Neural cell (in vitro differentiated cells): ENCODE results near the gene TRAK1. TPM values are rescaled to one million over a fixed set of nuclear protein-coding genes. Genes with fewer than 3 reads are reported as not detected.

ENCODE experiments used
- H2AFZ ChIP-seq: fragments of 200-600, 300-800 bp; sonication (generic), shearing (Covaris generic); 2 replicates; pipeline ENCODE4 v1.6.0; 2014; ENCODE audit warnings: low read depth, mild to moderate bottlenecking, antibody characterized with exemption, low read length, moderate library complexity
- H3F3A ChIP-seq: fragments of 200-600 bp; shearing (Covaris generic); 2 replicates; pipeline ENCODE4 v1.6.1; 2016; ENCODE audit warnings: mild to moderate bottlenecking, moderate library complexity, mixed read lengths, antibody characterized with exemption, low read length; ENCODE audit not compliant: insufficient read depth, poor library complexity, severe bottlenecking
- H3K27ac ChIP-seq: fragments of 200-600, 300-800 bp; sonication (generic), shearing (Covaris generic); 2 replicates; pipeline ENCODE4 v1.5.1; 2014; ENCODE audit warnings: mild to moderate bottlenecking, low read length, moderate library complexity
- H3K27me3 ChIP-seq: fragments of 300-800, 200-600 bp; sonication (generic), shearing (Covaris generic); 2 replicates; pipeline ENCODE4 v1.6.0; 2014; ENCODE audit warnings: mild to moderate bottlenecking, low read depth, low read length, moderate library complexity; ENCODE audit not compliant: insufficient read depth
- H3K36me3 ChIP-seq: fragments of 300-800, 200-600 bp; sonication (generic), shearing (Covaris generic); 2 replicates; pipeline ENCODE4 v1.5.1; 2014; ENCODE audit warnings: mild to moderate bottlenecking, antibody characterized with exemption, low read length, moderate library complexity; ENCODE audit not compliant: insufficient read depth
- H3K4me2 ChIP-seq: fragments of 300-800, 200-600 bp; sonication (generic), shearing (Covaris generic); 2 replicates; pipeline ENCODE4 v1.6.0; 2014; ENCODE audit warnings: mild to moderate bottlenecking, low read length
- H3K4me3 ChIP-seq: fragments of 300-800, 200-600 bp; sonication (generic), shearing (Covaris generic); 2 replicates; pipeline ENCODE4 v1.5.1; 2014; ENCODE audit warnings: mild to moderate bottlenecking, low read length, moderate library complexity
- H3K79me2 ChIP-seq: fragments of 200-600 bp; shearing (Covaris generic); replicated peaks from 2 replicates; pipeline ENCODE4 v1.6.0; 2014; ENCODE audit warnings: mild to moderate bottlenecking, low read length, moderate library complexity; ENCODE audit not compliant: insufficient read depth
- H3K9ac ChIP-seq: fragments of 300-800, 200-600 bp; sonication (generic), shearing (Covaris generic); 2 replicates; pipeline ENCODE4 v1.6.1; 2016; ENCODE audit warnings: mild to moderate bottlenecking, low read length, mixed read lengths
- H3K9me2 ChIP-seq: fragments of 200-600 bp; shearing (Covaris generic); 2 replicates; pipeline ENCODE4 v1.6.1; 2016; ENCODE audit warnings: mild to moderate bottlenecking, low read length, mixed read lengths; ENCODE audit not compliant: insufficient read depth
- H3K9me3 ChIP-seq: fragments of 200-600, 300-800 bp; sonication (generic), shearing (Covaris generic); 2 replicates; pipeline ENCODE4 v1.6.1; 2016; ENCODE audit warnings: mild to moderate bottlenecking, mixed run types, low read length, moderate library complexity, mixed read lengths
- H4K20me1 ChIP-seq: fragments of 200-600 bp; shearing (Covaris generic); 2 replicates; pipeline ENCODE4 v1.6.1; 2016; ENCODE audit warnings: mild to moderate bottlenecking, mixed run types; ENCODE audit not compliant: insufficient read depth
- EP300 ChIP-seq: fragments of 450-650 bp; conservative IDR thresholded peaks from 2 replicates; pipeline ENCODE4 v1.6.1; 2014; ENCODE audit warnings: antibody characterized with exemption, mild to moderate bottlenecking, moderate library complexity; ENCODE audit not compliant: poor library complexity, severe bottlenecking
- EZH2 ChIP-seq: fragments of 200-600, 300-800 bp; shearing (Covaris generic), sonication (generic); IDR thresholded peaks from 2 replicates; pipeline ENCODE4 v1.6.1; 2014; ENCODE audit warnings: antibody characterized with exemption, low read length, borderline replicate concordance, mild to moderate bottlenecking; ENCODE audit not compliant: insufficient read depth, poor library complexity, severe bottlenecking
- MXI1 ChIP-seq: fragments of 450-650 bp; conservative IDR thresholded peaks from 2 replicates; pipeline ENCODE4 v1.6.1; 2014; ENCODE audit warnings: antibody characterized with exemption, mild to moderate bottlenecking; ENCODE audit not compliant: poor library complexity, severe bottlenecking
- POLR2AphosphoS5 ChIP-seq: IDR thresholded peaks from 2 replicates; pipeline ENCODE4 v1.6.1; 2012
- RAD21 ChIP-seq: fragments of 450-650 bp; conservative IDR thresholded peaks from 2 replicates; pipeline ENCODE4 v1.6.1; 2014; ENCODE audit warnings: antibody characterized with exemption, mild to moderate bottlenecking, moderate library complexity
- SMC3 ChIP-seq: fragments of 450-650 bp; conservative IDR thresholded peaks from 2 replicates; pipeline ENCODE4 v1.6.1; 2014; ENCODE audit warnings: antibody characterized with exemption, mild to moderate bottlenecking, moderate library complexity; ENCODE audit not compliant: poor library complexity
- TAF1 ChIP-seq: IDR thresholded peaks from 2 replicates; pipeline ENCODE4 v1.6.1; 2012; ENCODE audit warnings: low read depth
- polyA plus RNA-seq: library from polyadenylated mRNA; depleted of rRNA; stranded (reverse); fragments of >200 nt; gene quantifications from 2 replicates; pipeline ENCODE4 v1.2.3, GENCODE V29; 2014
- TF ChIP-seq, protein P1 (sequence below): IDR thresholded peaks from 2 replicates; pipeline ENCODE4 v1.6.1; 2012; ENCODE audit warnings: borderline replicate concordance
- TF ChIP-seq, protein P2 (sequence below): fragments of 450-650 bp; IDR thresholded peaks from 2 replicates; pipeline ENCODE4 v1.5.1; 2014; ENCODE audit warnings: antibody characterized with exemption, mild to moderate bottlenecking, moderate library complexity; ENCODE audit not compliant: poor library complexity, severe bottlenecking

Gene TRAK1
- polyA plus RNA-seq, 1 donor from 2014 or later = 34.7 TPM

DNA sequence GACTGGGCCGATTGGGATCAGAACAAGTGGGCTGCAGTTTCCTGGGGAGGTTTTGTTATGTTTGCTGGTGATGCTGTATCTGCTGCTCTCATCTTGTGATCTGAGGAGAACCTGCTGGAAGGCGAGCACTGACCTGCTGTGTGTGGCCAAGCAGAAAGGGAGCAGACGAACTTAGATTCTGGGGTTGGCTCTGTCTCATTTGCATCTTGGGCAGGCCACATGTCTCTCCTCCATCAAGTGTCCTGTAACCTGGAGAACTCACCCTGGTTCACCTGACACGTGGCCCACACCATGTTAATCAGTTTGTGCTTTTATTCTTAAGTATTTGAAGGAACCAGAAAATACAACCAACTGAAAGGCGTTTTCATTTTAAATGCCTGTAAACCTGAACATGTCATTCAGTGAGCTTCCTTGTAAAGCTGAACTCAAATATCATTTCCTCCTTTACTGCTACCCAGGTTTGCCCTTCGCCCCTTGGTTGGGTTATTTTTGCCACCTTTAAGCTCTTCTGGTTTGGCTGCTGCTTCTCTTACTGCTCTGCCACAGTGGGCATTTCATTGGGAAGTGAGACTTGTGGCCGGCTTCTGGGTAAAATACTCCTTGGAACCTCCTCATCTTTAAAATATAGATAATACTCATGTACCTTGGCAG is 33.5 kb upstream of the TRAK1 start:
- no peaks in the 10 kb centered on the region for H3K36me3 ChIP-seq
- H4K20me1 ChIP-seq = no peaks in the 10 kb centered on the region
- H3K27ac ChIP-seq = no peak overlapping the region
- H3K9me2 ChIP-seq = no peaks in the 10 kb centered on the region
- no peak overlapping the region for H3K4me3 ChIP-seq
- no peaks in the 10 kb centered on the region for H3F3A ChIP-seq
- H3K9me3 ChIP-seq = no peaks in the 10 kb centered on the region
- no peaks in the 10 kb centered on the region for H3K27me3 ChIP-seq
- H3K79me2 ChIP-seq = peaks cover 3% of the 10 kb centered on the region
- no peak overlapping the region for H3K9ac ChIP-seq
- TF ChIP-seq, protein P1, sequence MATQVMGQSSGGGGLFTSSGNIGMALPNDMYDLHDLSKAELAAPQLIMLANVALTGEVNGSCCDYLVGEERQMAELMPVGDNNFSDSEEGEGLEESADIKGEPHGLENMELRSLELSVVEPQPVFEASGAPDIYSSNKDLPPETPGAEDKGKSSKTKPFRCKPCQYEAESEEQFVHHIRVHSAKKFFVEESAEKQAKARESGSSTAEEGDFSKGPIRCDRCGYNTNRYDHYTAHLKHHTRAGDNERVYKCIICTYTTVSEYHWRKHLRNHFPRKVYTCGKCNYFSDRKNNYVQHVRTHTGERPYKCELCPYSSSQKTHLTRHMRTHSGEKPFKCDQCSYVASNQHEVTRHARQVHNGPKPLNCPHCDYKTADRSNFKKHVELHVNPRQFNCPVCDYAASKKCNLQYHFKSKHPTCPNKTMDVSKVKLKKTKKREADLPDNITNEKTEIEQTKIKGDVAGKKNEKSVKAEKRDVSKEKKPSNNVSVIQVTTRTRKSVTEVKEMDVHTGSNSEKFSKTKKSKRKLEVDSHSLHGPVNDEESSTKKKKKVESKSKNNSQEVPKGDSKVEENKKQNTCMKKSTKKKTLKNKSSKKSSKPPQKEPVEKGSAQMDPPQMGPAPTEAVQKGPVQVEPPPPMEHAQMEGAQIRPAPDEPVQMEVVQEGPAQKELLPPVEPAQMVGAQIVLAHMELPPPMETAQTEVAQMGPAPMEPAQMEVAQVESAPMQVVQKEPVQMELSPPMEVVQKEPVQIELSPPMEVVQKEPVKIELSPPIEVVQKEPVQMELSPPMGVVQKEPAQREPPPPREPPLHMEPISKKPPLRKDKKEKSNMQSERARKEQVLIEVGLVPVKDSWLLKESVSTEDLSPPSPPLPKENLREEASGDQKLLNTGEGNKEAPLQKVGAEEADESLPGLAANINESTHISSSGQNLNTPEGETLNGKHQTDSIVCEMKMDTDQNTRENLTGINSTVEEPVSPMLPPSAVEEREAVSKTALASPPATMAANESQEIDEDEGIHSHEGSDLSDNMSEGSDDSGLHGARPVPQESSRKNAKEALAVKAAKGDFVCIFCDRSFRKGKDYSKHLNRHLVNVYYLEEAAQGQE = no peak
- no peak overlapping the region for H3K4me2 ChIP-seq
- H2AFZ ChIP-seq = no peak overlapping the region

DNA sequence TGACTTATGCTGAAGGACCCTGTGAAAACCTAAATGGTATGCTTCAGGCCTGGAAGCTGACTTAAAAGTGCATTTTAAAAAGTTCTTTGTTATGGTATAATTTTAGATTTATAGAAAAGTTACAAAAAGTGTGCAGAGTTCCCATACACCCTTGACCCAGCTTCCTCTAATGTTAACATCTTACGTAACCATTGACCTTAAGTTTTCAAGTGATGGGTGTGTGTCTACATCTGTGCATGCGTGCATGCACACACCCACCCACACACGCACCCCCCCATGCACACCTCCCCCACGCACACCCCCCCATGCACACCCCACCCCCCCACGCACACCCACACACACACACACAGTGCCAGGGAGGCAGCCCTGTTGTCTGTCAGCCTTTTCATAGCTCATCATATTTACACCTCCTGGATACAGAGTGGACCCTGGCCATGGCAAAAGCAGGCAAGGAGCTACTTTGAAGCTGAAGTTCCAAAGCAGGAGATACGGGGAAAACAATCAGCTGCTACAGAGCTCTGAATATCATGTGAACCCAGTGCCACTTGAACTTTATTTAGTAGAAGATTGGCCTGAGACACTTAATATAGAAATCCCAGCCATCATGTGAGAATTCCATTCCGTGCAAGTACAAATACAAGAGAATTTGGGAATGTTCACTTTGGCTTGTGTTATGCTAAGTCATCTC is 30.0 kb upstream of the TRAK1 start:
- Histone ChIP-seq H3K27ac (no peak overlapping the region), H3K9ac (no peak overlapping the region), H2AFZ (no peak overlapping the region), H3K9me2 (no peaks in the 10 kb centered on the region), H3F3A (no peaks in the 10 kb centered on the region), H3K4me2 (no peak overlapping the region), H3K36me3 (no peaks in the 10 kb centered on the region), H4K20me1 (no peaks in the 10 kb centered on the region), H3K27me3 (no peaks in the 10 kb centered on the region), H3K4me3 (no peak overlapping the region), H3K9me3 (no peaks in the 10 kb centered on the region), H3K79me2 (no peaks in the 10 kb centered on the region)
- TF ChIP-seq RAD21 = no peak
- no peak for TF ChIP-seq TAF1
- TF ChIP-seq, protein P2, sequence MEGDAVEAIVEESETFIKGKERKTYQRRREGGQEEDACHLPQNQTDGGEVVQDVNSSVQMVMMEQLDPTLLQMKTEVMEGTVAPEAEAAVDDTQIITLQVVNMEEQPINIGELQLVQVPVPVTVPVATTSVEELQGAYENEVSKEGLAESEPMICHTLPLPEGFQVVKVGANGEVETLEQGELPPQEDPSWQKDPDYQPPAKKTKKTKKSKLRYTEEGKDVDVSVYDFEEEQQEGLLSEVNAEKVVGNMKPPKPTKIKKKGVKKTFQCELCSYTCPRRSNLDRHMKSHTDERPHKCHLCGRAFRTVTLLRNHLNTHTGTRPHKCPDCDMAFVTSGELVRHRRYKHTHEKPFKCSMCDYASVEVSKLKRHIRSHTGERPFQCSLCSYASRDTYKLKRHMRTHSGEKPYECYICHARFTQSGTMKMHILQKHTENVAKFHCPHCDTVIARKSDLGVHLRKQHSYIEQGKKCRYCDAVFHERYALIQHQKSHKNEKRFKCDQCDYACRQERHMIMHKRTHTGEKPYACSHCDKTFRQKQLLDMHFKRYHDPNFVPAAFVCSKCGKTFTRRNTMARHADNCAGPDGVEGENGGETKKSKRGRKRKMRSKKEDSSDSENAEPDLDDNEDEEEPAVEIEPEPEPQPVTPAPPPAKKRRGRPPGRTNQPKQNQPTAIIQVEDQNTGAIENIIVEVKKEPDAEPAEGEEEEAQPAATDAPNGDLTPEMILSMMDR = no peak
- TF ChIP-seq EZH2 = no peak
- TF ChIP-seq EP300 = no peak
- TF ChIP-seq MXI1 = no peak
- TF ChIP-seq POLR2AphosphoS5 = no peak
- TF ChIP-seq SMC3 = no peak
- TF ChIP-seq, protein P1 = no peak
